ENCODE data around the gene AKR1C1. TPM values are rescaled to one million over a fixed set of nuclear protein-coding genes. Genes with fewer than 3 reads are reported as not detected.
"Not testable (repeated sequence)": the region's sequence is repeated elsewhere in the genome, so short reads cannot be mapped to it uniquely, and the experiment has no call there.

Gene AKR1C1
- total RNA-seq, 1 experiment from 2014 or later = 2.1 TPM

DNA sequence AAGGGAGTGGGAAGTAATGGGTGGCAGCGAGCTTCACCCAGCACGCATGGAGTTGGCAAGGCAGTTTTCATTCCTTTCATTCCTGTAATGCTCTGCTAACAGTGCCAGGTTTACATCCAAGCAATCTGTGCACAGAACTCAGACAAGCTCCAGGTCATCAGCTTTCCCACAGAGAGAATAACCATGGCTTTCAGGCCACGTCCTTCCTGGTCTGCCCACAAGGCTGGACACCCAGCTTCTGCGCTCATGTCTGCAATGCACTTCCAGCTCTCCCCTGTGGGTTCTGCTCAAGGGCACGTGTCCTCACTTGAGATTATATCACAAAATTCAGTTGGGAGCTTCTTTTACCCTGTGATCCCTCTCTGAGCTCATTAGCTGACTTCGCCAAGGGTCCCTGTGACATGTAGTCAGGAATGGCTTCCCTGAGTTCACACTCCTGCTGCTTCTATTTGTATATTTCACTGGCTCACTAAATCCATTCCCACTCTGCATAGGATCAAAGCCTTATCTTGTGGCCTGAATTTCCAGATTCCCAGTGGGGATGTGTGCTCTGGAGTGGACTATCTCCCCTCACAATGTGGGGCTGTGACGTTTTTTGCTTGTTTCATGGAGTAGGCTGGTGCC lies 21.9 kb downstream of the AKR1C1 start:
- no peaks in the 10 kb centered on the region for H3K9me3 ChIP-seq (ENCODE audit: control insufficient read depth in 1 of 2, insufficient read depth in 1 of 2, low read depth in 1 of 2, low read length in 2 of 2)
- H3K4me2 ChIP-seq (ENCODE audit: low read length) = no peak overlapping the region
- no peaks in the 10 kb centered on the region for H3K36me3 ChIP-seq (ENCODE audit: control insufficient read depth in 1 of 2, insufficient read depth in 2 of 2, low read length in 2 of 2)
- ChIA-PET CTCF (no interaction called here), RAD21 (ENCODE audit: low non-redundant PET in 1 of 2, low total read pairs in 2 of 2, uncharacterized antibody in 2 of 2, unreplicated experiment in 2 of 2) (no interaction called here), POLR2A (no interaction called here)
- H3K4me3 ChIP-seq (replicated peaks in 1 of 2; ENCODE audit: low read depth in 1 of 2, low read length in 2 of 2) = no peak overlapping the region
- H3K27ac ChIP-seq (ENCODE audit: low read depth, low read length) = no peak overlapping the region
- no peak for ATAC-seq
- no peak overlapping the region for H2AFZ ChIP-seq (ENCODE audit: low read depth, low read length, poor library complexity, severe bottlenecking)
- peaks cover 6 to 7% of the 10 kb centered on the region in 2 experiments; a peak in 2 of 4 replicates for H3K4me1 ChIP-seq (ENCODE audit: control insufficient read depth in 1 of 2, insufficient read depth in 2 of 2, low read length in 2 of 2)
- H3K27me3 ChIP-seq (ENCODE audit: insufficient read depth, low read length) = no peaks in the 10 kb centered on the region
- intact Hi-C loops (cut with micrococcal nuclease) = no loop called here
- TF ChIP-seq FOSL1 (IDR thresholded peaks at IDR 0.05; ENCODE audit: low read depth) = no peak
- no peak for TF ChIP-seq CTCF (IDR thresholded peaks at IDR 0.05 in 2 of 3, conservative IDR thresholded peaks at IDR 0.05 in 1 of 3; ENCODE audit: borderline replicate concordance in 1 of 3, insufficient read depth in 1 of 3, low read depth in 2 of 3, low read length in 2 of 3)
- no peak for TF ChIP-seq SIN3A (IDR thresholded peaks at IDR 0.05; ENCODE audit: low read depth)
- no peak for TF ChIP-seq EZH2 (IDR thresholded peaks at IDR 0.05)
- TF ChIP-seq ZFX (IDR thresholded peaks at IDR 0.05) = no peak
- no peak for TF ChIP-seq ATF3 (IDR thresholded peaks at IDR 0.05)
- no peak for TF ChIP-seq POLR2A (IDR thresholded peaks at IDR 0.05; ENCODE audit: borderline replicate concordance, extremely low read depth, insufficient read depth, insufficient read length)
- no peak for TF ChIP-seq YY1 (IDR thresholded peaks at IDR 0.05; ENCODE audit: extremely low read depth, insufficient replicate concordance, low read depth, low read length)
- no peak for TF ChIP-seq ZNF274 (IDR thresholded peaks at IDR 0.05; ENCODE audit: low read depth, low read length)
- no peak for TF ChIP-seq EGR1 (IDR thresholded peaks at IDR 0.05; ENCODE audit: low read depth)
- TF ChIP-seq ELF1 (IDR thresholded peaks at IDR 0.05; ENCODE audit: borderline replicate concordance, low read depth) = no peak
- no peak for TF ChIP-seq SRF (IDR thresholded peaks at IDR 0.05; ENCODE audit: low read depth)
- no peak for TF ChIP-seq JUND (IDR thresholded peaks at IDR 0.05)
- TF ChIP-seq, protein P1, sequence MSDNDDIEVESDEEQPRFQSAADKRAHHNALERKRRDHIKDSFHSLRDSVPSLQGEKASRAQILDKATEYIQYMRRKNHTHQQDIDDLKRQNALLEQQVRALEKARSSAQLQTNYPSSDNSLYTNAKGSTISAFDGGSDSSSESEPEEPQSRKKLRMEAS (IDR thresholded peaks at IDR 0.05) = no peak
- TF ChIP-seq, protein P2, sequence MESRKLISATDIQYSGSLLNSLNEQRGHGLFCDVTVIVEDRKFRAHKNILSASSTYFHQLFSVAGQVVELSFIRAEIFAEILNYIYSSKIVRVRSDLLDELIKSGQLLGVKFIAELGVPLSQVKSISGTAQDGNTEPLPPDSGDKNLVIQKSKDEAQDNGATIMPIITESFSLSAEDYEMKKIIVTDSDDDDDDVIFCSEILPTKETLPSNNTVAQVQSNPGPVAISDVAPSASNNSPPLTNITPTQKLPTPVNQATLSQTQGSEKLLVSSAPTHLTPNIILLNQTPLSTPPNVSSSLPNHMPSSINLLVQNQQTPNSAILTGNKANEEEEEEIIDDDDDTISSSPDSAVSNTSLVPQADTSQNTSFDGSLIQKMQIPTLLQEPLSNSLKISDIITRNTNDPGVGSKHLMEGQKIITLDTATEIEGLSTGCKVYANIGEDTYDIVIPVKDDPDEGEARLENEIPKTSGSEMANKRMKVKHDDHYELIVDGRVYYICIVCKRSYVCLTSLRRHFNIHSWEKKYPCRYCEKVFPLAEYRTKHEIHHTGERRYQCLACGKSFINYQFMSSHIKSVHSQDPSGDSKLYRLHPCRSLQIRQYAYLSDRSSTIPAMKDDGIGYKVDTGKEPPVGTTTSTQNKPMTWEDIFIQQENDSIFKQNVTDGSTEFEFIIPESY (IDR thresholded peaks at IDR 0.05; ENCODE audit: extremely low read depth, insufficient replicate concordance, low read length) = no peak
- no peak for TF ChIP-seq CBX3 (IDR thresholded peaks at IDR 0.05; ENCODE audit: low read depth)
- no peak for TF ChIP-seq SP1 (IDR thresholded peaks at IDR 0.05; ENCODE audit: low read depth)
- no peaks in the 10 kb centered on the region for H4K20me1 ChIP-seq (ENCODE audit: insufficient read depth)
- BruUV-seq (replicated peaks) = no TSS peak
- H3K9ac ChIP-seq (ENCODE audit: low read length) = no peak overlapping the region
- H3K79me2 ChIP-seq (ENCODE audit: insufficient read depth, low read length) = no peaks in the 10 kb centered on the region
- no peak for DNase-seq (ENCODE audit: low read depth, low spot score)
- H3K9me2 ChIP-seq (ENCODE audit: insufficient read depth) = no peaks in the 10 kb centered on the region

DNA sequence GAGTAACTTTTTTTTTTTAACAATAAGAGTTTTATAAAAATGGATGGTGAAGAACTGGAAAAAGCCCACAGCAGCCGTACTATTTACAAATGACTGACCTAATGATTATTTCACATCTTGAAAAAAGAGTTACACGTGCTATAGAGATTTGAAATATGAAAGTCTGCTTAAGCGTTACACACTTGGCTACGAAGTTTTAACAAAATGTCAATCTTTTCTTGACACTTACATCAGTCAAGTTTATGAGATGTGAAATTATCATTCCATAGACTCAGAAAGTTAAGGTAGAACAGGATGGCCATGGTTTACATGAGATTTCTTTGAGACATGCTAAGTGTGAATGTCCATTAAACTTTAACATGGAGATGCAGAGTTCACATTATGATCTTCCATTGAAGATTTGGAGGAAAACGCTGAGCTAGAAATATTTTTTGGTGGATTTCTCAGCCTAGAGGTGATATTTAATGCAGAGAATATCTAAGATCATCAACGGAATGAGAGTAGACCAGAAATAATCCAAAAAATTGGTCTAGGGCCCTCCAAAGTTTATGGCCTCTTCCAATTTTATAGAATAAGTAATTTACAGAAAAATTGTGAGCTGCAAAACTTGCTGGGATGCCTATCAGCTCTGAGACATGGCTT lies 24.9 kb downstream of the AKR1C1 start:
- H3K79me2 ChIP-seq (ENCODE audit: insufficient read depth, low read length); H4K20me1 ChIP-seq (ENCODE audit: insufficient read depth); H3K36me3 ChIP-seq (ENCODE audit: control insufficient read depth in 1 of 2, insufficient read depth in 2 of 2, low read length in 2 of 2); POLR2A ChIA-PET; RAD21 ChIA-PET (ENCODE audit: low non-redundant PET in 1 of 2, low total read pairs in 2 of 2, uncharacterized antibody in 2 of 2, unreplicated experiment in 2 of 2); CTCF ChIA-PET; H3K4me2 ChIP-seq (ENCODE audit: low read length); H3K4me1 ChIP-seq (ENCODE audit: control insufficient read depth in 1 of 2, insufficient read depth in 2 of 2, low read length in 2 of 2); BruUV-seq (replicated peaks); H3K9me2 ChIP-seq (ENCODE audit: insufficient read depth); ATAC-seq; H3K4me3 ChIP-seq (replicated peaks in 1 of 2; ENCODE audit: low read depth in 1 of 2, low read length in 2 of 2); H3K9me3 ChIP-seq (ENCODE audit: control insufficient read depth in 1 of 2, insufficient read depth in 1 of 2, low read depth in 1 of 2, low read length in 2 of 2); intact Hi-C loops (cut with micrococcal nuclease); DNase-seq (ENCODE audit: low read depth, low spot score); H3K27ac ChIP-seq (ENCODE audit: low read depth, low read length); H3K9ac ChIP-seq (ENCODE audit: low read length); H2AFZ ChIP-seq (ENCODE audit: low read depth, low read length, poor library complexity, severe bottlenecking); H3K27me3 ChIP-seq (ENCODE audit: insufficient read depth, low read length): not testable (repeated sequence)

Data from HCT116 (cell line).